Nephron progenitor cell (in vitro differentiated cells): Measurements from ENCODE around the gene TSPAN10.
A peak's percentile ranks its signal among the peaks of the same experiment; 100 is the strongest.

Source experiments
- DNase-seq: peaks from one replicate; pipeline ENCODE4 v3.0.0; 2021
- H3K27ac Mint-ChIP-seq: 2 replicates; pipeline ENCODE4 v1.8.0; 2021; ENCODE audit warnings: mild to moderate bottlenecking, moderate library complexity, mixed read lengths
- H3K27me3 Mint-ChIP-seq: 2 replicates; pipeline ENCODE4 v1.8.0; 2021; ENCODE audit warnings: mild to moderate bottlenecking, low read depth, mixed read lengths; ENCODE audit not compliant: poor library complexity
- H3K36me3 Mint-ChIP-seq: 2 replicates; pipeline ENCODE4 v1.8.0; 2021; ENCODE audit warnings: low read depth, mixed read lengths
- H3K4me1 Mint-ChIP-seq: 2 replicates; pipeline ENCODE4 v1.8.0; 2021; ENCODE audit warnings: mixed read lengths
- H3K4me3 Mint-ChIP-seq: 2 replicates; pipeline ENCODE4 v1.8.0; 2021; ENCODE audit warnings: mild to moderate bottlenecking, moderate library complexity, mixed read lengths
- H3K9me3 Mint-ChIP-seq: 2 replicates; pipeline ENCODE4 v1.8.0; 2021; ENCODE audit warnings: mild to moderate bottlenecking, moderate library complexity, mixed read lengths
- TF ChIP-seq, protein P1 (sequence below): fragments of 200-600 bp; sonication (generic); IDR thresholded peaks from 2 replicates; pipeline ENCODE4 v1.5.0; 2021; ENCODE audit warnings: antibody characterized with exemption

TSPAN10 gene

DNA sequence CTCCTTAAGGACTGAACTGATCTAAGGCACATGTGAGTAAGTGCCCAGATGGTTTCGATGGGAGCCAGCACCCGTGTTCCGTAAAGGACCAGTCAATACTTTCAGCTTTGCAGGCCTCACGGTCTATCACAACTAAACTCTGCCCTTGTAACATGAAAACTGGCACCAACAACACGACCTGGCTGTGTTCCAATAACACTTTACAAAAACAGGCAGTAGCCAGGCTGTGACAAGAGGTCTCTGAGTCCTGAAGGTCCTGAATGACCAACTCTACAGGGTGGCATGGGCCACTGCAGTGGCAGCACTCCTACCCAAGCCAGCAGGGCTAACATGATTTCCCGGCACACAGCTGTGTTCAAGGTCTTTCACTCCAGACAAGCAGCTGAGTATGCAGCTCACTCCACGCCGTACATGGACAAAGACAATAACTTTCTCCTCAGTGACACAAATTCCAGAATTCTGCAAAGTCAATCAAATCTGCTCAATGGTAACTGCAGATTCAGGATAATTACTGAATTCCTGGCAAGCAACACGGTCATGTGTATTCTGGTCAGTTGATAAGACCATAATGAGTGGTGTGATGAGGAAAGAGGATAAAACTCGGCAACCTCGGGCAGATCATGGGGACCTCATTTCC lies 15.4 kb upstream of the TSPAN10 start:
- Mint-ChIP-seq H3K36me3 (peaks cover 88% of the 10 kb centered on the region), H3K4me3 (no peak overlapping the region), H3K27me3 (no peaks in the 10 kb centered on the region), H3K9me3 (peaks cover 33% of the 10 kb centered on the region), H3K4me1 (no peaks in the 10 kb centered on the region), H3K27ac (no peak overlapping the region)
- TF ChIP-seq, protein P1, sequence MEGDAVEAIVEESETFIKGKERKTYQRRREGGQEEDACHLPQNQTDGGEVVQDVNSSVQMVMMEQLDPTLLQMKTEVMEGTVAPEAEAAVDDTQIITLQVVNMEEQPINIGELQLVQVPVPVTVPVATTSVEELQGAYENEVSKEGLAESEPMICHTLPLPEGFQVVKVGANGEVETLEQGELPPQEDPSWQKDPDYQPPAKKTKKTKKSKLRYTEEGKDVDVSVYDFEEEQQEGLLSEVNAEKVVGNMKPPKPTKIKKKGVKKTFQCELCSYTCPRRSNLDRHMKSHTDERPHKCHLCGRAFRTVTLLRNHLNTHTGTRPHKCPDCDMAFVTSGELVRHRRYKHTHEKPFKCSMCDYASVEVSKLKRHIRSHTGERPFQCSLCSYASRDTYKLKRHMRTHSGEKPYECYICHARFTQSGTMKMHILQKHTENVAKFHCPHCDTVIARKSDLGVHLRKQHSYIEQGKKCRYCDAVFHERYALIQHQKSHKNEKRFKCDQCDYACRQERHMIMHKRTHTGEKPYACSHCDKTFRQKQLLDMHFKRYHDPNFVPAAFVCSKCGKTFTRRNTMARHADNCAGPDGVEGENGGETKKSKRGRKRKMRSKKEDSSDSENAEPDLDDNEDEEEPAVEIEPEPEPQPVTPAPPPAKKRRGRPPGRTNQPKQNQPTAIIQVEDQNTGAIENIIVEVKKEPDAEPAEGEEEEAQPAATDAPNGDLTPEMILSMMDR, result no peak
- no peak for DNase-seq

GRCh38 chr17:81630274-81630673 lies 6.7 kb upstream of the TSPAN10 start:
- Mint-ChIP-seq H3K27me3 (no peaks in the 10 kb centered on the region), H3K36me3 (peaks cover 64% of the 10 kb centered on the region)

DNA sequence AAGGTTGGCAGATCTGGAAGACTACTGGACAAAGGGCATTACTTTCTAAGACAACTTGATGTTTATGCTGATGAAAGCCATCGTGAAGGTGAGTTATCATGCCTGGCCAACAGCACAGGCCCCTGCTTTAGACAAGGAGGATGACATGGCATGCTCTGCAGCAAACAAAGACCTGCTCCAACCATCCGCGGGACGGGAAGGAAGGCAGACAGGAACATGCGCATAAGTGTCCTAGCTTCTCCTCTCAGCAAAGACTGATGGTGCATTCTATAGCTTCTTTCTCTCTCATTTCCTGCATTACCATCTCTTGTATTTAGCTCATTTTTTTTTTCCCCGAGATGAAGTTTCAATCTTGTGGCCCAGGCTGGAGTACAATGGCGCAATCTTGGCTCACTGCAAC lies 5.5 kb upstream of the TSPAN10 start:
- H3K9me3 Mint-ChIP-seq, result peaks cover under 1% of the 10 kb centered on the region
- H3K4me1 Mint-ChIP-seq, result peaks cover 15% of the 10 kb centered on the region
- peak overlapping the region; percentile 60 for H3K27ac Mint-ChIP-seq
- peaks cover 3% of the 10 kb centered on the region for H3K27me3 Mint-ChIP-seq
- H3K36me3 Mint-ChIP-seq, result peaks cover 52% of the 10 kb centered on the region
- no peak overlapping the region for H3K4me3 Mint-ChIP-seq
- TF ChIP-seq, protein P1, result no peak
- no peak for DNase-seq

More at GRCh38 chr17:81630274-81630673, 6.7 kb upstream of the TSPAN10 start:
- no peak for DNase-seq
- TF ChIP-seq, protein P1, result no peak
- peaks cover 3% of the 10 kb centered on the region for H3K4me1 Mint-ChIP-seq
- no peak overlapping the region for H3K4me3 Mint-ChIP-seq
- peak overlapping the region; percentile 36 for H3K27ac Mint-ChIP-seq
- H3K9me3 Mint-ChIP-seq, result peaks cover 10% of the 10 kb centered on the region

DNA sequence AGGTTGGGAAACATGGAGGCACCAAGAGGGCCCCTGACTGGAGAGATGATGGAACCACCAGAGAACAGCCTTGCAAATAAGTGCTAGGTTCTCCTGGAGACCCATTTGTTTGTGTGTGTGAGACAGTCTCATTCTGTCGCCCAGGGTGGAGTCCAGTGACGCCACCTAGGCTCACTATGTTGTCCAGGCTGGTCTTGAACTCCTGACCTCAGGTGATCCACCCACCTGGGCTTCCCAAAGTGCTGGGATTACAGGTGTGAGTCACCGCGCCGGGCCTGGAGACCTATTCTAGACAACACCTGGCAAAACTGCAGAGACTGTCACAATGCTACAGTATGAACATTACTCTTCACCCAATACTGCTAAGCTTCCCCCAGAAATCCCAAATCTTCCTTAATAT lies 1.6 kb upstream of the TSPAN10 start:
- H3K27ac Mint-ChIP-seq, result peak overlapping the region; percentile 93
- TF ChIP-seq, protein P1, result no peak
- H3K4me1 Mint-ChIP-seq, result peaks cover 31% of the 10 kb centered on the region
- H3K4me3 Mint-ChIP-seq, result peak overlapping the region; percentile 94
- H3K9me3 Mint-ChIP-seq, result no peaks in the 10 kb centered on the region
- H3K27me3 Mint-ChIP-seq, result peaks cover 3% of the 10 kb centered on the region
- H3K36me3 Mint-ChIP-seq, result peaks cover 14% of the 10 kb centered on the region
- DNase-seq, result no peak

- DNase-seq, result no peak
- Mint-ChIP-seq H3K27me3 (peaks cover 3% of the 10 kb centered on the region), H3K36me3 (peaks cover 13% of the 10 kb centered on the region), H3K4me3 (peak overlapping the region; percentile 94), H3K4me1 (peaks cover 31% of the 10 kb centered on the region), H3K9me3 (no peaks in the 10 kb centered on the region), H3K27ac (peak overlapping the region; percentile 93)
- TF ChIP-seq, protein P1, result no peak
Observed at GRCh38 chr17:81635973-81636504, 957 bp upstream of the TSPAN10 start.

- Mint-ChIP-seq H3K4me3 (peak overlapping the region; percentile 32), H3K4me1 (peaks cover 34% of the 10 kb centered on the region), H3K27me3 (peaks cover 3% of the 10 kb centered on the region), H3K9me3 (no peaks in the 10 kb centered on the region), H3K36me3 (no peaks in the 10 kb centered on the region), H3K27ac (no peak overlapping the region)
- DNase-seq, result no peak
- TF ChIP-seq, protein P1, result no peak
Observed at GRCh38 chr17:81638683-81639082, 1.7 kb downstream of the TSPAN10 start.
